ENCODE measurements around the gene B3GNT2. TPM values are rescaled to one million over a fixed set of nuclear protein-coding genes. Genes with fewer than 3 reads are reported as not detected.

B3GNT2 gene
- polyA plus RNA-seq, 1 donor from 2014 or later: 5.8 TPM

- no peaks in the 10 kb centered on the region for H3F3A ChIP-seq (ENCODE audit: insufficient read depth, low read length, poor library complexity, severe bottlenecking)
- H3K79me2 ChIP-seq (replicated peaks; ENCODE audit: insufficient read depth, low read length): no peaks in the 10 kb centered on the region
- H2AFZ ChIP-seq (ENCODE audit: low read depth, low read length): no peak overlapping the region
- no peak overlapping the region for H3K9ac ChIP-seq (ENCODE audit: low read length)
- TF ChIP-seq MXI1 (conservative IDR thresholded peaks at IDR 0.05; ENCODE audit: poor library complexity, severe bottlenecking) (no peak), POLR2AphosphoS5 (IDR thresholded peaks at IDR 0.05) (no peak), EP300 (conservative IDR thresholded peaks at IDR 0.05; ENCODE audit: poor library complexity, severe bottlenecking) (no peak)
- TF ChIP-seq, protein P1, sequence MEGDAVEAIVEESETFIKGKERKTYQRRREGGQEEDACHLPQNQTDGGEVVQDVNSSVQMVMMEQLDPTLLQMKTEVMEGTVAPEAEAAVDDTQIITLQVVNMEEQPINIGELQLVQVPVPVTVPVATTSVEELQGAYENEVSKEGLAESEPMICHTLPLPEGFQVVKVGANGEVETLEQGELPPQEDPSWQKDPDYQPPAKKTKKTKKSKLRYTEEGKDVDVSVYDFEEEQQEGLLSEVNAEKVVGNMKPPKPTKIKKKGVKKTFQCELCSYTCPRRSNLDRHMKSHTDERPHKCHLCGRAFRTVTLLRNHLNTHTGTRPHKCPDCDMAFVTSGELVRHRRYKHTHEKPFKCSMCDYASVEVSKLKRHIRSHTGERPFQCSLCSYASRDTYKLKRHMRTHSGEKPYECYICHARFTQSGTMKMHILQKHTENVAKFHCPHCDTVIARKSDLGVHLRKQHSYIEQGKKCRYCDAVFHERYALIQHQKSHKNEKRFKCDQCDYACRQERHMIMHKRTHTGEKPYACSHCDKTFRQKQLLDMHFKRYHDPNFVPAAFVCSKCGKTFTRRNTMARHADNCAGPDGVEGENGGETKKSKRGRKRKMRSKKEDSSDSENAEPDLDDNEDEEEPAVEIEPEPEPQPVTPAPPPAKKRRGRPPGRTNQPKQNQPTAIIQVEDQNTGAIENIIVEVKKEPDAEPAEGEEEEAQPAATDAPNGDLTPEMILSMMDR (IDR thresholded peaks at IDR 0.05; ENCODE audit: poor library complexity, severe bottlenecking): no peak
- no peak overlapping the region for H3K4me2 ChIP-seq (ENCODE audit: low read length)
- H3K27me3 ChIP-seq (ENCODE audit: insufficient read depth, low read depth, low read length): peaks cover under 1% of the 10 kb centered on the region
- no peaks in the 10 kb centered on the region for H3K9me3 ChIP-seq (ENCODE audit: low read length)
- no peaks in the 10 kb centered on the region for H3K36me3 ChIP-seq (ENCODE audit: insufficient read depth, low read length)
- no peak overlapping the region for H3K27ac ChIP-seq (ENCODE audit: low read length)
- H3K4me3 ChIP-seq (ENCODE audit: low read length): peak overlapping the region; percentile 18
- H4K20me1 ChIP-seq (ENCODE audit: insufficient read depth): no peaks in the 10 kb centered on the region
- H3K9me2 ChIP-seq (ENCODE audit: insufficient read depth, low read length): no peaks in the 10 kb centered on the region
These were observed 7.5 kb downstream of the B3GNT2 start for GRCh38 chr2:62203459-62203858.

GRCh38 chr2:62204998-62205496 is 9.1 kb downstream of the B3GNT2 start:
- Histone ChIP-seq H3F3A (ENCODE audit: insufficient read depth, low read length, poor library complexity, severe bottlenecking) (no peaks in the 10 kb centered on the region), H4K20me1 (ENCODE audit: insufficient read depth) (no peaks in the 10 kb centered on the region), H3K9me2 (ENCODE audit: insufficient read depth, low read length) (no peaks in the 10 kb centered on the region), H3K4me2 (ENCODE audit: low read length) (no peak overlapping the region), H3K9ac (ENCODE audit: low read length) (no peak overlapping the region), H3K36me3 (ENCODE audit: insufficient read depth, low read length) (no peaks in the 10 kb centered on the region), H3K79me2 (replicated peaks; ENCODE audit: insufficient read depth, low read length) (no peaks in the 10 kb centered on the region), H3K9me3 (ENCODE audit: low read length) (no peaks in the 10 kb centered on the region), H3K4me3 (ENCODE audit: low read length) (no peak overlapping the region), H3K27ac (ENCODE audit: low read length) (no peak overlapping the region), H3K27me3 (ENCODE audit: insufficient read depth, low read depth, low read length) (no peaks in the 10 kb centered on the region), H2AFZ (ENCODE audit: low read depth, low read length) (no peak overlapping the region)
- TF ChIP-seq REST (IDR thresholded peaks at IDR 0.05; ENCODE audit: borderline replicate concordance): no peak
- TF ChIP-seq EZH2 (IDR thresholded peaks at IDR 0.05; ENCODE audit: borderline replicate concordance, insufficient read depth, low read length, poor library complexity, severe bottlenecking): no peak

DNA sequence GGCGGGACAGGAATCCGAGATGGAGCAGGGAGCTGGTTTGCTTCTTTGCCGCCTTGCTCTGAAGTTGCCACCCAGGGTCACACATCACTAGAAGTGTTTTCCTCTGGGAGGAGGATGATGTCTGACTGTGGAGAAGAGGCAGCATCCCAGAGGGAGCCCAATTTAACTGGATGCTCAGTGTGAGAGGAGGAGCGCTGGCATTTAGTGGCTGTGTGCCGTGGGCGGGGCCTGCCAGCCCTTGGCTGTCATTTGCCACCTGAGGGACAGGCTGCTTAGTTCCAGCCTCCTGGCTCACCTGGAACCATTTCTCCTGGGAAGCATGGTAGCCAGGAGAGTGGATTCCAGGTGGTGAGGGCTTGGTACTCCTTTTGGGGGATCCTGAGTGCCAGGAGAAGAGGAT is 9.6 kb downstream of the B3GNT2 start:
- TF ChIP-seq EZH2 (IDR thresholded peaks at IDR 0.05; ENCODE audit: borderline replicate concordance, insufficient read depth, low read length, poor library complexity, severe bottlenecking): no peak
- no peak for TF ChIP-seq SMC3 (conservative IDR thresholded peaks at IDR 0.05; ENCODE audit: poor library complexity)
- no peak for TF ChIP-seq MXI1 (conservative IDR thresholded peaks at IDR 0.05; ENCODE audit: poor library complexity, severe bottlenecking)
- TF ChIP-seq EP300 (conservative IDR thresholded peaks at IDR 0.05; ENCODE audit: poor library complexity, severe bottlenecking): no peak
- TF ChIP-seq RAD21 (conservative IDR thresholded peaks at IDR 0.05): no peak
- TF ChIP-seq, protein P1 (IDR thresholded peaks at IDR 0.05; ENCODE audit: poor library complexity, severe bottlenecking): no peak
- TF ChIP-seq TAF1 (IDR thresholded peaks at IDR 0.05; ENCODE audit: low read depth): no peak
- no peak for TF ChIP-seq REST (IDR thresholded peaks at IDR 0.05; ENCODE audit: borderline replicate concordance)
- TF ChIP-seq POLR2AphosphoS5 (IDR thresholded peaks at IDR 0.05): no peak
- H3K79me2 ChIP-seq (replicated peaks; ENCODE audit: insufficient read depth, low read length): no peaks in the 10 kb centered on the region
- H3K36me3 ChIP-seq (ENCODE audit: insufficient read depth, low read length): no peaks in the 10 kb centered on the region
- H3K4me2 ChIP-seq (ENCODE audit: low read length): no peak overlapping the region
- no peaks in the 10 kb centered on the region for H3K9me2 ChIP-seq (ENCODE audit: insufficient read depth, low read length)
- H3K9me3 ChIP-seq (ENCODE audit: low read length): no peaks in the 10 kb centered on the region
- no peak overlapping the region for H3K9ac ChIP-seq (ENCODE audit: low read length)
- no peak overlapping the region for H2AFZ ChIP-seq (ENCODE audit: low read depth, low read length)
- H3F3A ChIP-seq (ENCODE audit: insufficient read depth, low read length, poor library complexity, severe bottlenecking): no peaks in the 10 kb centered on the region
- H4K20me1 ChIP-seq (ENCODE audit: insufficient read depth): no peaks in the 10 kb centered on the region
- no peak overlapping the region for H3K27ac ChIP-seq (ENCODE audit: low read length)
- no peaks in the 10 kb centered on the region for H3K27me3 ChIP-seq (ENCODE audit: insufficient read depth, low read depth, low read length)
- H3K4me3 ChIP-seq (ENCODE audit: low read length): no peak overlapping the region

Measured in neural cell (in vitro differentiated cells).